ENCODE measurements around the gene TNPO3. TPM values are rescaled to one million over a fixed set of nuclear protein-coding genes. Genes with fewer than 3 reads are reported as not detected.

TNPO3 gene
- total RNA-seq: 10 to 100 TPM; 15.2 to 30.2 (median 22.2) TPM
- long read RNA-seq, full-length matches to known transcripts: 4 of 5 reads
- long read RNA-seq, partial matches to known transcripts: 0 of 5 reads
- long read RNA-seq, other reads (novel, unspliced or antisense): 1 of 5 reads

GRCh38 chr7:129054438-129055293 lies at the start of gene TNPO3:
Gene TNPO3 (minus strand): TSS chr7:129055111. CDS start chr7:129054770, 341 bp downstream.
- no peaks in the 10 kb centered on the region for H3K36me3 ChIP-seq
- H3K9me3 ChIP-seq: no peaks in the 10 kb centered on the region
- H3K4me1 ChIP-seq: peaks cover 0 to 28% (median 14%) of the 10 kb centered on the region in 4 donors
- ATAC-seq: peak; percentile 89 to 95 (median 94)
- WGBS (ENCODE audit: insufficient coverage, low coverage, low lambda C conversion rate, missing lambda C conversion rate): 0% methylated on average over 18 of the region's 59 CpGs
- H3K4me3 ChIP-seq: peak within 1 kb of the TSS; percentile 88 to 95 (median 94)
- TF ChIP-seq CTCF (IDR thresholded peaks at IDR 0.05) (no peak), POLR2A (IDR thresholded peaks at IDR 0.05) (peak; percentile 94)
- peak; percentile 94 to 96 (median 94) for DNase-seq
- no peaks in the 10 kb centered on the region for H3K27me3 ChIP-seq
- intact Hi-C loops (cut with DNase I): no loop called here
- peak within 1 kb of the TSS; percentile 96 to 99 (median 97) for H3K27ac ChIP-seq

- Histone ChIP-seq H3K27me3 (no peaks in the 10 kb centered on the region), H3K4me1 (peaks cover 0 to 49% (median 24%) of the 10 kb centered on the region in 4 donors), H3K9me3 (no peaks in the 10 kb centered on the region), H3K27ac (peak overlapping the region in 2 of 3 donors; percentile 81 to 89), H3K4me3 (no peak overlapping the region), H3K36me3 (no peaks in the 10 kb centered on the region)
- TF ChIP-seq POLR2A (IDR thresholded peaks at IDR 0.05): no peak
- TF ChIP-seq CTCF (IDR thresholded peaks at IDR 0.05): no peak
- WGBS (ENCODE audit: insufficient coverage, low coverage, low lambda C conversion rate, missing lambda C conversion rate): 53% methylated on average over 2 of the region's 4 CpGs
- peak in 2 of 3 donors; percentile 41 to 71 for DNase-seq
- ATAC-seq: peak; percentile 8 to 39 (median 30)
- intact Hi-C loops (cut with DNase I): no loop called here
Observed at GRCh38 chr7:129103561-129104324, 48.8 kb upstream of the TNPO3 start.

- intact Hi-C loops (cut with DNase I): no loop called here
- Histone ChIP-seq H3K36me3 (no peaks in the 10 kb centered on the region), H3K4me1 (peaks cover 0 to 51% (median 24%) of the 10 kb centered on the region in 4 donors), H3K4me3 (no peak overlapping the region), H3K9me3 (no peaks in the 10 kb centered on the region), H3K27ac (peak overlapping the region in 2 of 3 donors; percentile 81 to 89), H3K27me3 (no peaks in the 10 kb centered on the region)
- ATAC-seq (no peak), DNase-seq (no peak)
- WGBS (ENCODE audit: insufficient coverage, low coverage, low lambda C conversion rate, missing lambda C conversion rate): 87% methylated on average over 3 of the region's 6 CpGs
- TF ChIP-seq CTCF (IDR thresholded peaks at IDR 0.05) (no peak), POLR2A (IDR thresholded peaks at IDR 0.05) (no peak)
Observed at GRCh38 chr7:129101746-129102145, 46.8 kb upstream of the TNPO3 start.

GRCh38 chr7:129100827-129101166 lies 45.9 kb upstream of the TNPO3 start:
- WGBS (ENCODE audit: insufficient coverage, low coverage, low lambda C conversion rate, missing lambda C conversion rate): 13% methylated on average over 2 of the region's 2 CpGs
- Histone ChIP-seq H3K4me1 (peaks cover 0 to 51% (median 24%) of the 10 kb centered on the region in 4 donors), H3K27ac (peak overlapping the region; percentile 57 to 89 (median 81)), H3K9me3 (no peaks in the 10 kb centered on the region), H3K4me3 (no peak overlapping the region), H3K27me3 (no peaks in the 10 kb centered on the region), H3K36me3 (no peaks in the 10 kb centered on the region)
- ATAC-seq: peak; percentile 10 to 40 (median 36)
- intact Hi-C loops (cut with DNase I): no loop called here
- no peak for TF ChIP-seq POLR2A (IDR thresholded peaks at IDR 0.05)
- TF ChIP-seq CTCF (IDR thresholded peaks at IDR 0.05): no peak
- DNase-seq: no peak

All from right lobe of liver (tissue), 6 donors.